ENCODE measurements around the gene OR56A5. TPM values are rescaled to one million over a fixed set of nuclear protein-coding genes. Genes with fewer than 3 reads are reported as not detected.

OR56A5 gene
- total RNA-seq, 2 donors from 2014 or later, result not detected

DNA sequence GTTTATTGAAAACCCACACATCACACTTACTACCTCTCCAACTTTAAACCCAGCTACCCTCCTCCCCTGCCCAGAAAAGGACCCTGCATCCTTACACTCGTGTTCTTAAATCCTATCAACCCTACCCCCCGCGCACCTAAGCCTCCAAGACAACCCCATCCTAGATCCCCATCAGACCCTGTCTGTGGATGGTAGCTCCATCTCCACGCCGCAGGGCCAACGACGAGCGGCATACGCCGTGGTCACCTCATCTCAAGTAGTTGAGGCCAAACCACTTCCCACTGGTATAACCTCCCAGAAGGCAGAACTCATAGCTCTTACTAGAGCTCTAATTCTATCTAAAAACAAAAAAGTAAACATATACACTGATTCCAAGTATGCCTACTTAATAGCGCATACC lies 35.6 kb downstream of the OR56A5 start:
- Histone ChIP-seq H3K4me1 (ENCODE audit: control insufficient read depth, insufficient read depth, low read length) (no peaks in the 10 kb centered on the region), H3K36me3 (ENCODE audit: control insufficient read depth, insufficient read depth, low read length) (no peaks in the 10 kb centered on the region), H3K27ac (ENCODE audit: low read depth, low read length) (no peak overlapping the region), H3K9me3 (ENCODE audit: control insufficient read depth, low read length) (no peaks in the 10 kb centered on the region), H3K27me3 (ENCODE audit: control insufficient read depth, insufficient read depth, low read length, poor library complexity, severe bottlenecking) (no peaks in the 10 kb centered on the region), H3K9ac (ENCODE audit: extremely low read depth, low read length, poor library complexity, severe bottlenecking) (no peak overlapping the region), H3K4me3 (ENCODE audit: low read length) (no peak overlapping the region)
- Mint-ChIP-seq H3K27me3 (ENCODE audit: insufficient read depth) (no peaks in the 10 kb centered on the region), H3K9me3 (peaks cover 46% of the 10 kb centered on the region), H3K4me1 (no peaks in the 10 kb centered on the region), H3K27ac (no peak overlapping the region), H3K4me3 (no peak overlapping the region), H3K36me3 (ENCODE audit: low read depth) (no peaks in the 10 kb centered on the region)
- 92 to 93% methylated on average over 2 to 11 of the region's 11 CpGs for WGBS, 2 experiments (ENCODE audit: insufficient coverage in 1 of 2, insufficient read length in 1 of 2)
- TF ChIP-seq CTCF (conservative IDR thresholded peaks at IDR 0.05), result no peak
- no peak for DNase-seq

GRCh38 chr11:5931061-5931460 lies 37.2 kb downstream of the OR56A5 start:
- Mint-ChIP-seq H3K36me3 (ENCODE audit: low read depth) (no peaks in the 10 kb centered on the region), H3K27me3 (ENCODE audit: insufficient read depth) (no peaks in the 10 kb centered on the region), H3K27ac (no peak overlapping the region), H3K4me3 (no peak overlapping the region), H3K9me3 (peaks cover 49% of the 10 kb centered on the region), H3K4me1 (no peaks in the 10 kb centered on the region)
- no peak overlapping the region for H3K27ac ChIP-seq (ENCODE audit: low read depth, low read length)
- TF ChIP-seq CTCF (conservative IDR thresholded peaks at IDR 0.05), result no peak
- H3K4me1 ChIP-seq (ENCODE audit: control insufficient read depth, insufficient read depth, low read length), result no peaks in the 10 kb centered on the region
- WGBS, 2 experiments (ENCODE audit: insufficient coverage in 1 of 2, insufficient read length in 1 of 2), result 93 to 98% methylated on average over 5 to 8 of the region's 8 CpGs
- no peak overlapping the region for H3K9ac ChIP-seq (ENCODE audit: extremely low read depth, low read length, poor library complexity, severe bottlenecking)
- no peaks in the 10 kb centered on the region for H3K36me3 ChIP-seq (ENCODE audit: control insufficient read depth, insufficient read depth, low read length)
- H3K4me3 ChIP-seq (ENCODE audit: low read length), result no peak overlapping the region
- H3K27me3 ChIP-seq (ENCODE audit: control insufficient read depth, insufficient read depth, low read length, poor library complexity, severe bottlenecking), result no peaks in the 10 kb centered on the region
- no peak for DNase-seq
- no peaks in the 10 kb centered on the region for H3K9me3 ChIP-seq (ENCODE audit: control insufficient read depth, low read length)

GRCh38 chr11:5930614-5931013 lies 37.7 kb downstream of the OR56A5 start:
- Histone ChIP-seq H3K36me3 (ENCODE audit: control insufficient read depth, insufficient read depth, low read length) (no peaks in the 10 kb centered on the region), H3K4me1 (ENCODE audit: control insufficient read depth, insufficient read depth, low read length) (no peaks in the 10 kb centered on the region), H3K9me3 (ENCODE audit: control insufficient read depth, low read length) (no peaks in the 10 kb centered on the region), H3K4me3 (ENCODE audit: low read length) (no peak overlapping the region), H3K27me3 (ENCODE audit: control insufficient read depth, insufficient read depth, low read length, poor library complexity, severe bottlenecking) (no peaks in the 10 kb centered on the region), H3K27ac (ENCODE audit: low read depth, low read length) (no peak overlapping the region), H3K9ac (ENCODE audit: extremely low read depth, low read length, poor library complexity, severe bottlenecking) (no peak overlapping the region)
- Mint-ChIP-seq H3K4me1 (no peaks in the 10 kb centered on the region), H3K4me3 (no peak overlapping the region), H3K36me3 (ENCODE audit: low read depth) (no peaks in the 10 kb centered on the region), H3K9me3 (peaks cover 46% of the 10 kb centered on the region), H3K27ac (no peak overlapping the region), H3K27me3 (ENCODE audit: insufficient read depth) (no peaks in the 10 kb centered on the region)
- WGBS, 2 experiments (ENCODE audit: insufficient coverage in 1 of 2, insufficient read length in 1 of 2), result 93 to 96% methylated on average over 5 to 19 of the region's 19 CpGs
- no peak for DNase-seq
- TF ChIP-seq CTCF (conservative IDR thresholded peaks at IDR 0.05), result no peak
